Measurements from ENCODE around the gene SLC10A6. TPM values are rescaled to one million over a fixed set of nuclear protein-coding genes. Genes with fewer than 3 reads are reported as not detected.

SLC10A6 gene
- total and polyA plus RNA-seq, 9 of the 15 experiments (the other 6 are each of a cell fraction or from before 2014, with no cell fraction given), result not detected

GRCh38 chr4:86898562-86898961, 49.4 kb upstream of the SLC10A6 start:
- no peak overlapping the region for H3K9ac ChIP-seq (ENCODE audit: insufficient read depth in 1 of 2, low read depth in 2 of 2, low read length in 2 of 2)
- H3K4me2 ChIP-seq (ENCODE audit: insufficient read depth, low read length), result no peak overlapping the region
- POLR2A ChIA-PET, result no interaction called here
- H3K27ac ChIP-seq (ENCODE audit: extremely low read depth, low read depth, low read length), result no peak overlapping the region
- H3K79me2 ChIP-seq (ENCODE audit: control insufficient read depth, insufficient read depth, low read length), result no peaks in the 10 kb centered on the region
- FAIRE-seq (peak; percentile 84), ATAC-seq (peak; percentile 90), DNase-seq (ENCODE audit: extremely low read depth in 1 of 4, low spot score in 3 of 4) (peak in 1 of 4 experiments; percentile 55)
- in situ Hi-C loops (cut with MboI), result loop anchor here (5.0 to 10.0 kb wide), 2 partner anchors 406 to 946 kb away; no protein-coding TSS in a partner anchor
- no peaks in the 10 kb centered on the region for H3K9me3 ChIP-seq (replicated peaks; ENCODE audit: control insufficient read depth, insufficient read depth, low read depth, low read length)
- no peaks in the 10 kb centered on the region for H3K36me3 ChIP-seq (ENCODE audit: control insufficient read depth, insufficient read depth, low read length)
- no peaks in the 10 kb centered on the region for H3K27me3 ChIP-seq (ENCODE audit: control insufficient read depth in 2 of 2, insufficient read depth in 2 of 2, low read length in 2 of 2)
- H3K4me3 ChIP-seq, result no peak overlapping the region
- WGBS (ENCODE audit: insufficient coverage, low coverage, missing lambda C conversion rate), result 8% methylated on average over 4 of the region's 4 CpGs
- H2AFZ ChIP-seq (ENCODE audit: low read depth, low read length), result no peak overlapping the region
- no peaks in the 10 kb centered on the region; a peak in 1 of 5 replicates for H3K4me1 ChIP-seq (replicated peaks in 1 of 2; ENCODE audit: control insufficient read depth in 2 of 2, insufficient read depth in 2 of 2, low read length in 2 of 2)
- intact Hi-C loops (cut with micrococcal nuclease), result loop anchor here (1.0 to 5.0 kb wide), 5 partner anchors 106 to 566 kb away; no protein-coding TSS in a partner anchor
- CTCF ChIA-PET (ENCODE audit: low intra/inter-chr PET ratio), result interaction anchor here (0.6 to 1.7 kb wide), 6 partner anchors 18 to 950 kb away, joined by 3 to 7 read pairs (median 4); no protein-coding TSS in a partner anchor
- BruUV-seq (replicated peaks), result no TSS peak
- H4K20me1 ChIP-seq (replicated peaks; ENCODE audit: control insufficient read depth, insufficient read depth, low read length), result no peaks in the 10 kb centered on the region
- H3K9me1 ChIP-seq (ENCODE audit: control insufficient read depth, insufficient read depth, low read length), result no peaks in the 10 kb centered on the region
- peak; percentile 62 for TF ChIP-seq DEAF1 (CRISPR knock-in tag; IDR thresholded peaks at IDR 0.05)
- peak; percentile 67 for TF ChIP-seq SMC3 (conservative IDR thresholded peaks at IDR 0.05; ENCODE audit: insufficient read depth, low read depth, low read length)
- no peak for TF ChIP-seq ZC3H4 (CRISPR knock-in tag; IDR thresholded peaks at IDR 0.05; ENCODE audit: borderline replicate concordance)
- peak; percentile 58 to 77 (median 62) for TF ChIP-seq CTCF (IDR thresholded peaks at IDR 0.05 in 2 of 3, conservative IDR thresholded peaks at IDR 0.05 in 1 of 3; ENCODE audit: insufficient read depth in 2 of 3, low read depth in 1 of 3, low read length in 3 of 3)
- TF ChIP-seq THAP7 (CRISPR knock-in tag; IDR thresholded peaks at IDR 0.05), result no peak
- peak; percentile 72 to 76 for TF ChIP-seq RAD21 (CRISPR knock-in tag; conservative IDR thresholded peaks at IDR 0.05 in 1 of 2, IDR thresholded peaks at IDR 0.05 in 1 of 2)
- no peak for TF ChIP-seq TEAD2 (tag; IDR thresholded peaks at IDR 0.05)
- TF ChIP-seq STAG1 (CRISPR knock-in tag; IDR thresholded peaks at IDR 0.05; ENCODE audit: borderline replicate concordance), result peak; percentile 77; the same call in 1 of the 2 replicates
